Neutrophil (primary cell): ENCODE results near the gene MYO7B.

ENCODE experiments used
- H3K27ac ChIP-seq: fragments of 200-600 bp; sonication (generic); 2 replicates; pipeline ENCODE4 v1.5.1; 2016; ENCODE audit warnings: mild to moderate bottlenecking, moderate library complexity
- H3K27me3 ChIP-seq: fragments of 200-600 bp; sonication (generic); 2 replicates; pipeline ENCODE4 v1.6.0; 2016; ENCODE audit warnings: mild to moderate bottlenecking
- H3K36me3 ChIP-seq: fragments of 200-600 bp; sonication (generic); 2 replicates; pipeline ENCODE4 v1.5.1; 2017
- H3K4me1 ChIP-seq, 2 experiments: fragments of 200-600 bp in 1 of 2; sonication (generic) in 1 of 2; 1 replicate in 1 of 2; 2 replicates in 1 of 2; pipeline versions ENCODE4 v1.5.1 to v1.6.1; 2013 to 2016; ENCODE audit warnings: low read depth in 1 of 2, low read length in 1 of 2, mild to moderate bottlenecking in 1 of 2, moderate library complexity in 1 of 2; ENCODE audit not compliant: control insufficient read depth in 1 of 2, insufficient read depth in 1 of 2
- H3K4me3 ChIP-seq, 2 experiments: fragments of 200-600 bp in 1 of 2; sonication (generic) in 1 of 2; 1 replicate in 1 of 2; 2 replicates in 1 of 2; pipeline ENCODE4 v1.5.1; 2013 to 2016; ENCODE audit warnings: low read depth in 1 of 2, low read length in 1 of 2, mild to moderate bottlenecking in 1 of 2, moderate library complexity in 1 of 2
- H3K9me3 ChIP-seq: fragments of 200-600 bp; sonication (generic); 2 replicates; pipeline ENCODE4 v1.5.1; 2016
- TF ChIP-seq, protein P1 (sequence below): fragments of 200-600 bp; sonication (generic); IDR thresholded peaks from 2 replicates; pipeline ENCODE4 v1.5.1; 2016; ENCODE audit warnings: antibody characterized with exemption

MYO7B gene

DNA sequence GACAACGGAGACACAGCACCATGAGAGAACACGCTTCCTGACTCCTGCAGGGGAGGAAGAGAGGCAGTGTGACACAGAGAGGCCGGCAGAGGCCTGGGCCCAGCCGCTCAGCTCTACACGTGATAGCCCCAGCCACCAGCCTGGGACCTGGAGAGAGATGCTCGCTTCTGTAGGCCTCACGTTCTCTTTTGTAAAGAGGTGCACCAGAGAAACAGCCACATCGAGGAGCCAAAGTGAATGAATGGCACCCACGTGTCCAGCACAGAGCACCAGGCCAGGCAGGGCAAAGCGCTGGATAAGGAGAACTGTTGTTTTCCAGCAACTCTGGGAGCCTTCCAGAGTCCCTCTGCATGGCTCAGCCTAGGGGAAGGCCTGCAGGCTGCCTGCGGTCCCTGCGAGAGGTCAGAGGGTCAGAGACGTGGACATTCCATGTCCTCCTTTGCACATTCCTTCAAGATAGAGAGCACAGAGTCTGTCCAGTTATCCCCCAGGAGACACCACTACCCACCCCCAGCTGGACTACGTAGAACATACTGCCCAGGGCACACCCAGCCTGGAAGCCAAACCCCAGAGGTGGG is 125.7 kb downstream of the MYO7B start:
- no peaks in the 10 kb centered on the region for H3K9me3 ChIP-seq
- H3K36me3 ChIP-seq, result no peaks in the 10 kb centered on the region
- H3K4me3 ChIP-seq, result no peak overlapping the region
- no peak overlapping the region for H3K27ac ChIP-seq
- H3K27me3 ChIP-seq, result peaks cover 49% of the 10 kb centered on the region
- no peaks in the 10 kb centered on the region for H3K4me1 ChIP-seq
- TF ChIP-seq, protein P1, sequence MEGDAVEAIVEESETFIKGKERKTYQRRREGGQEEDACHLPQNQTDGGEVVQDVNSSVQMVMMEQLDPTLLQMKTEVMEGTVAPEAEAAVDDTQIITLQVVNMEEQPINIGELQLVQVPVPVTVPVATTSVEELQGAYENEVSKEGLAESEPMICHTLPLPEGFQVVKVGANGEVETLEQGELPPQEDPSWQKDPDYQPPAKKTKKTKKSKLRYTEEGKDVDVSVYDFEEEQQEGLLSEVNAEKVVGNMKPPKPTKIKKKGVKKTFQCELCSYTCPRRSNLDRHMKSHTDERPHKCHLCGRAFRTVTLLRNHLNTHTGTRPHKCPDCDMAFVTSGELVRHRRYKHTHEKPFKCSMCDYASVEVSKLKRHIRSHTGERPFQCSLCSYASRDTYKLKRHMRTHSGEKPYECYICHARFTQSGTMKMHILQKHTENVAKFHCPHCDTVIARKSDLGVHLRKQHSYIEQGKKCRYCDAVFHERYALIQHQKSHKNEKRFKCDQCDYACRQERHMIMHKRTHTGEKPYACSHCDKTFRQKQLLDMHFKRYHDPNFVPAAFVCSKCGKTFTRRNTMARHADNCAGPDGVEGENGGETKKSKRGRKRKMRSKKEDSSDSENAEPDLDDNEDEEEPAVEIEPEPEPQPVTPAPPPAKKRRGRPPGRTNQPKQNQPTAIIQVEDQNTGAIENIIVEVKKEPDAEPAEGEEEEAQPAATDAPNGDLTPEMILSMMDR, result no peak

DNA sequence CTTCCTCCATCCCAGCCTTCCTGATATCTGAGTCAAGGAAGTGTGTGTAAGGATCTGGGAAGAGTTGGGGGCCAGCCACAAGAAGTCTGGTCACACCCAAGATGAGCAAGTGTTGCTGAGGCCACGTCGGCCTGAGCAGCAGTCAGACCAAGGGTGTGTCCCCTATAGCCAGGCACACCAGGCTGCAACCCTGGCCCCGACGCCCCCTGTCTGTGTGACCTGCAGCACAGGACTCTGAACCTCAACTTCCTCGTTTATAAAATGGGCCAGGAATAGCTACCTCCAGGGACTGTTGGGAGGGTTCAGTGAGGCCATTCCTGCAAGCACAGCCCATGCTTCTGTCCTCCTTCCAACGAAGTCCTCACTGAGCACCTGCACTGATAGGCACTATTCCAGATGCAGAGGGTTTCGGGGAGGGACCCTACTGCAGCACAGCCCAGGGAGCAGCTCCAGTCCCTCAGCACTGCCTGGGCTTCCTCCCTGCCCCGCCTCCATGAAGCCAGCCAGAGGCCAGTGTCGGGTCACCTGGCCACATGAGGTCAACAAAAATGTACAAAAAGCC is 126.5 kb downstream of the MYO7B start:
- TF ChIP-seq, protein P1, result no peak
- H3K9me3 ChIP-seq, result no peaks in the 10 kb centered on the region
- no peaks in the 10 kb centered on the region for H3K4me1 ChIP-seq
- H3K4me3 ChIP-seq, result no peak overlapping the region
- H3K36me3 ChIP-seq, result no peaks in the 10 kb centered on the region
- peaks cover 57% of the 10 kb centered on the region for H3K27me3 ChIP-seq
- no peak overlapping the region for H3K27ac ChIP-seq

DNA sequence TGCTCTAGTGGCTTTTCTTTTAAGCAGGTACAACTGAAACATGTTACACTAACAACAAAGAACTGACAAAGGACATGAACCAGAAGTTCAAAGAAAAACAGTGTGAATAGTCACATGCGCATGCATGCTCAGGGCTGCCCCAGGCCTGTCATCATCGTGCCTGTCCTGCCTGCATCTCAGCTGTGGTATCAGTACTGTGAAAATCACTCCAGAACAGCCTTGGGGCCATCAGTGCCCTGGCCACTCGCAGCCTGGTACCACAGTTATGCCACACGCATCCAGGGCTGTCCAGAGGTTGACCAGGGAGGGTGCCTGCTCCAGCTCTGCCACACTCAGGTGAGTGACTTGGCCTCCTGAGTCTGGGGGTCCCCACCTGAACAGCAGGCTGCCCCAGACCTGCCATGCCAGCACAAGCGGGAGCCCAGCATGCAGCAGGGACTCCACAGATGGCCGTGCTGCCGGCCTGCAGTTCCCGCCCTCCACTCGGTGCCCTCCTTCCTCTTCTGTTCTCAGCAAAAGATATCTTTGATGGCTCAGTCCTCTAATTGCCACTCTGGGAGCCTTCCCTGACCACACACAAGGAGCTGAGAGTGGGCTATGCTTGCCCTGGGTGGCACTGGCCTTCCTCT is 127.6 kb downstream of the MYO7B start:
- Histone ChIP-seq H3K36me3 (no peaks in the 10 kb centered on the region), H3K27ac (no peak overlapping the region), H3K27me3 (peaks cover 67% of the 10 kb centered on the region), H3K9me3 (no peaks in the 10 kb centered on the region), H3K4me3 (no peak overlapping the region), H3K4me1 (no peaks in the 10 kb centered on the region)
- TF ChIP-seq, protein P1, result no peak

DNA sequence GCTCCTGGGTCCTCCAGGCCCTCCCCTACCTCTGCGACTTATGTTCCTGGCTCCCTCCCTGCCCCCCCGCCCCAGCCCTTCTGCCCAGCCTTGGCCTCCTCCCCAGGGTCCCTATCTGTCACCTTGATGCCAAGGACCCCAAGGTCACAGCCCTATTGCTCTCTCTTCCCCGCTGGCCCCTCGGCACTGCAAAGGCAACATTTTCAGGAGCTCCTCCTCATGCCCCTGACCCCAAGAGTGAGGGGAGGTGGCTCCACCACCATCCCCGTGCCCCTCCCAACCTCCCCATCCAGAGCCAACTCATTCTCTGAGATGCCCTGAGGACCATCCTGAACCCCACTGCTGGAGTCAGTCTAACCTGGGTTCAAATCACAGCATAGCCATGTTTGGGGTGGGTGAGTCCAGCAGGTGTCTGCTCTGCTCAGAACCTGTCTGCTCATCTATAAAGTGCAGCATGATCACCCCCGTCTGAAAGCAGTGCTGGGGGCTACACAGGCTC is 128.1 kb downstream of the MYO7B start:
- H3K27me3 ChIP-seq, result peaks cover 73% of the 10 kb centered on the region
- no peaks in the 10 kb centered on the region for H3K9me3 ChIP-seq
- TF ChIP-seq, protein P1, result no peak
- H3K4me3 ChIP-seq, result no peak overlapping the region
- no peaks in the 10 kb centered on the region for H3K4me1 ChIP-seq
- H3K27ac ChIP-seq, result no peak overlapping the region
- no peaks in the 10 kb centered on the region for H3K36me3 ChIP-seq

DNA sequence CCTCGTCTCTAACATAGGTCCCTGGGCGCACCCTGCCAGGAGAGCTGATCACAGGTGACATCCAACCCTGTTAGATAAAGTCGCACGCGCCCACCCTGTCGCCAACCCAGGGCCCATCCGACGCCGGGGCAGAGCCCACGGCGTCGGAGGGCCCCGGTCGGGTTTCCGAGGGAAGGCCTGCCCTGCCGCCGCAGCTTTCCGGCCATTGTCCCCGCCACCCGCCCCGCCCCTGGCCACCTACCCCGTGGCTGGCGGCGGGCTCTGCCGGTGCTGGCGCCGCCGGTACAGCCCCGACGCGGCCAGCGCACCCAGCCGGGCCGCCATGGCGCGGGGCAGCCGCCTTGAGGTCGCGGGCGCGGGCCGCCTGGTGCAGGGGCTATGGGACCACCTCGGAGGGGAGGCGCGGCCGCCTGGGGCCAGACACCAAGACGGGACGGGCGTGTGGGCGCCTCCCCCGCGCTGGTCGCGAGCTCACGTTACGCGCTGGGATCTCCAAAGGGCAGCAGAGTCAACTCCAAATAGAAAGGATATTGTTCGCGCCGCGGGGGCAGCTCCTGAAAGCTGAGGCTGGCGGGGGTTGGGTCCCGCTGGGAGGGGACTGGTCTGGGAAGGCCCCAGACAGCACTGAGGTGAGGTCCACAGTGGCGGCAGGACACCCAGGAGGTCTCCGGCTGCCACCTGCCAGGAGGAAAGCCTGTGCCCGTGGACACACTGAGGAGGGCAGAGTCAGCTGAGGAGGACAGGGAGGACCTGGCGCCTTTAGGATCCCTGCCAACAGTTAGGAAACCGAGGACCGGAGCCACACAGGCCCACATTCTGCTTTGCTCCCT is 128.8 kb downstream of the MYO7B start:
- no peak overlapping the region for H3K4me3 ChIP-seq
- H3K9me3 ChIP-seq, result no peaks in the 10 kb centered on the region
- H3K4me1 ChIP-seq, result no peaks in the 10 kb centered on the region
- TF ChIP-seq, protein P1, result no peak
- H3K27me3 ChIP-seq, result peaks cover 80% of the 10 kb centered on the region
- H3K27ac ChIP-seq, result no peak overlapping the region
- H3K36me3 ChIP-seq, result no peaks in the 10 kb centered on the region
